BJ (cell line): ENCODE results near the gene KIAA1671. TPM values are rescaled to one million over a fixed set of nuclear protein-coding genes. Genes with fewer than 3 reads are reported as not detected.
"Not testable (repeated sequence)": the region's sequence is repeated elsewhere in the genome, so short reads cannot be mapped to it uniquely, and the experiment has no call there.

ENCODE experiments used
- CTCF ChIA-PET: fragments of 350-600 bp; formaldehyde crosslinking; extraction: SDS; loops from one replicate; lab custom pipeline; 2021; ENCODE audit warnings: antibody characterized with exemption, inconsistent platforms; lab: Yijun Ruan, JAX
- POLR2A ChIA-PET: fragments of 300-600 bp; sonication (Branson Sonifier 250); formaldehyde crosslinking; extraction: SDS; loops from one replicate; lab custom pipeline; 2021; ENCODE audit warnings: antibody characterized with exemption; lab: Charles Lee
- DNase-seq: peaks from one replicate; pipeline ENCODE4 v3.0.0-alpha.2; 2011; ENCODE audit warnings: low read depth
- H3K27me3 ChIP-seq: 2 replicates; pipeline ENCODE4 v1.6.0; 2011; ENCODE audit warnings: low read length; ENCODE audit not compliant: control insufficient read depth, insufficient read depth
- H3K36me3 ChIP-seq: 2 replicates; pipeline ENCODE4 v1.5.1; 2011; ENCODE audit warnings: low read length; ENCODE audit not compliant: control insufficient read depth, insufficient read depth
- H3K4me3 ChIP-seq: 2 replicates; pipeline ENCODE4 v1.5.1; 2011; ENCODE audit warnings: low read depth, mild to moderate bottlenecking, control low read depth, low read length
- CTCF ChIP-seq: IDR thresholded peaks from 2 replicates; pipeline ENCODE4 v1.5.1; 2011; ENCODE audit warnings: low read depth, mild to moderate bottlenecking, control low read depth, inconsistent platforms, low read length, moderate library complexity; ENCODE audit not compliant: insufficient read depth
- polyA plus RNA-seq: library from polyadenylated mRNA; depleted of rRNA; stranded (reverse); fragments of >200 nt; gene quantifications from 2 replicates; pipeline ENCODE4 v1.2.3, GENCODE V29; 2011

The KIAA1671 gene
- polyA plus RNA-seq, 1 experiment = 0.11 TPM

GRCh38 chr22:25219948-25220442 is 267.5 kb downstream of the KIAA1671 start:
- Histone ChIP-seq H3K36me3 (no peaks in the 10 kb centered on the region), H3K4me3 (no peak overlapping the region), H3K27me3 (no peaks in the 10 kb centered on the region)
- no peak for TF ChIP-seq CTCF
- no peak for DNase-seq
- POLR2A ChIA-PET = no interaction called here
- CTCF ChIA-PET = interaction anchor here (2.2 kb wide), 1 partner anchor 18 kb away, joined by 8 read pairs; no protein-coding TSS in a partner anchor

- Histone ChIP-seq H3K36me3 (no peaks in the 10 kb centered on the region), H3K27me3 (no peaks in the 10 kb centered on the region), H3K4me3 (no peak overlapping the region)
- ChIA-PET CTCF (no interaction called here), POLR2A (no interaction called here)
- no peak for DNase-seq
- no peak for TF ChIP-seq CTCF
Observed at GRCh38 chr22:25221790-25222189, 269.3 kb downstream of the KIAA1671 start.

- CTCF ChIA-PET = interaction anchor here (1.6 kb wide), 1 partner anchor 21 kb away, joined by 3 read pairs; no protein-coding TSS in a partner anchor
- POLR2A ChIA-PET = no interaction called here
Observed at GRCh38 chr22:25223269-25223850, 270.8 kb downstream of the KIAA1671 start.

GRCh38 chr22:25228822-25229221 is 276.3 kb downstream of the KIAA1671 start:
- ChIA-PET CTCF (no interaction called here), POLR2A (no interaction called here)
- no peak overlapping the region for H3K4me3 ChIP-seq
- H3K36me3 ChIP-seq = no peaks in the 10 kb centered on the region
- no peak for DNase-seq
- no peaks in the 10 kb centered on the region for H3K27me3 ChIP-seq
- no peak for TF ChIP-seq CTCF

More at GRCh38 chr22:25223269-25223850, 270.8 kb downstream of the KIAA1671 start:
- Histone ChIP-seq H3K36me3 (no peaks in the 10 kb centered on the region), H3K27me3 (no peaks in the 10 kb centered on the region), H3K4me3 (no peak overlapping the region)
- no peak for DNase-seq
- TF ChIP-seq CTCF = no peak

- H3K36me3 ChIP-seq, DNase-seq, POLR2A ChIA-PET, H3K27me3 ChIP-seq, H3K4me3 ChIP-seq: not testable (repeated sequence)
- CTCF ChIA-PET = interaction anchor here (1.0 kb wide), 1 partner anchor 32 kb away, joined by 4 read pairs; no protein-coding TSS in a partner anchor
Observed at GRCh38 chr22:25230760-25231159, 278.2 kb downstream of the KIAA1671 start.
